Smooth muscle cell (in vitro differentiated cells): ENCODE data around the gene TRMT61A. TPM values are rescaled to one million over a fixed set of nuclear protein-coding genes. Genes with fewer than 3 reads are reported as not detected.

Experiments
- DNase-seq: peaks from one replicate; lab custom pipeline; 2025; ENCODE audit not compliant: unreplicated experiment; lab: John Stamatoyannopoulos, UW
- H2AFZ ChIP-seq: fragments of 200-600 bp; sonication (generic); 2 replicates; pipeline ENCODE4 v1.6.0; 2016; ENCODE audit warnings: antibody characterized with exemption, low read depth, mild to moderate bottlenecking
- H3F3A ChIP-seq: fragments of 200-600 bp; sonication (generic); 2 replicates; pipeline ENCODE4 v1.6.0; 2017; ENCODE audit warnings: antibody characterized with exemption, low read depth
- H3K27ac ChIP-seq: fragments of 200-600 bp; sonication (generic); 2 replicates; pipeline ENCODE4 v1.5.1; 2016; ENCODE audit warnings: low read depth, mild to moderate bottlenecking
- H3K27me3 ChIP-seq: fragments of 200-600 bp; sonication (generic); 2 replicates; pipeline ENCODE4 v1.6.1; 2016; ENCODE audit warnings: low read depth, mild to moderate bottlenecking
- H3K36me3 ChIP-seq: fragments of 200-600 bp; sonication (generic); 2 replicates; pipeline ENCODE4 v1.5.1; 2016; ENCODE audit warnings: low read depth
- H3K4me1 ChIP-seq: fragments of 200-600 bp; sonication (generic); 2 replicates; pipeline ENCODE4 v1.5.1; 2016; ENCODE audit warnings: low read depth
- H3K4me2 ChIP-seq: fragments of 200-600 bp; sonication (generic); 2 replicates; pipeline ENCODE4 v1.6.0; 2016; ENCODE audit warnings: mild to moderate bottlenecking
- H3K4me3 ChIP-seq: fragments of 200-600 bp; sonication (generic); 2 replicates; pipeline ENCODE4 v1.5.1; 2016; ENCODE audit warnings: mild to moderate bottlenecking
- H3K79me2 ChIP-seq: fragments of 200-600 bp; sonication (generic); 2 replicates; pipeline ENCODE4 v1.6.0; 2016; ENCODE audit warnings: low read depth, mild to moderate bottlenecking
- H3K9ac ChIP-seq: fragments of 200-600 bp; sonication (generic); 2 replicates; pipeline ENCODE4 v1.6.0; 2016; ENCODE audit warnings: low read depth
- H3K9me3 ChIP-seq: fragments of 200-600 bp; sonication (generic); replicated peaks from 2 replicates; pipeline ENCODE4 v1.5.1; 2016; ENCODE audit warnings: low read depth
- H4K20me1 ChIP-seq: fragments of 200-600 bp; sonication (generic); 2 replicates; pipeline ENCODE4 v1.6.0; 2016; ENCODE audit warnings: low read depth
- CTCF ChIP-seq: fragments of 200-600 bp; sonication (generic); IDR thresholded peaks from 2 replicates; pipeline ENCODE4 v1.5.1; 2017; ENCODE audit warnings: borderline replicate concordance, mild to moderate bottlenecking, antibody characterized with exemption; ENCODE audit not compliant: insufficient read depth, poor library complexity, severe bottlenecking
- WGBS: methylation state at CpG from one replicate; pipeline ENCODE4 v1.1.7; 2016; ENCODE audit warnings: low lambda C conversion rate; 5-methylcytosine and 5-hydroxymethylcytosine counted together
- polyA plus RNA-seq: library from polyadenylated mRNA; unstranded; fragments of >200 nt; fragmentation: Nextera tagmentation; extraction: Ambion mirVana; gene quantifications from 2 replicates; pipeline ENCODE4 v1.2.1, GENCODE V29; 2016
- total RNA-seq: library from RNA; depleted of rRNA; stranded (reverse); fragments of >200 nt; gene quantifications from 2 replicates; pipeline ENCODE4 v1.2.3, GENCODE V29; 2014

Gene TRMT61A
- total and polyA plus RNA-seq, 2 experiments from 2014 or later: 3.7 to 6.7 TPM

GRCh38 chr14:103545219-103545914, 16.4 kb downstream of the TRMT61A start:
- H3K9me3 ChIP-seq: no peaks in the 10 kb centered on the region
- no peak for DNase-seq
- 92% methylated on average over 29 of the region's 29 CpGs for WGBS
- H3F3A ChIP-seq: peaks cover under 1% of the 10 kb centered on the region
- H2AFZ ChIP-seq: no peak overlapping the region
- H3K27me3 ChIP-seq: no peaks in the 10 kb centered on the region
- H3K4me3 ChIP-seq: no peak overlapping the region
- no peaks in the 10 kb centered on the region for H3K36me3 ChIP-seq
- no peak overlapping the region for H3K9ac ChIP-seq
- H4K20me1 ChIP-seq: peaks cover 15% of the 10 kb centered on the region
- no peak overlapping the region for H3K4me2 ChIP-seq
- H3K4me1 ChIP-seq: peaks cover 25% of the 10 kb centered on the region
- no peak overlapping the region for H3K27ac ChIP-seq
- no peaks in the 10 kb centered on the region for H3K79me2 ChIP-seq
- TF ChIP-seq CTCF: no peak

- DNase-seq: no peak
- TF ChIP-seq CTCF: no peak
- Histone ChIP-seq H3K27ac (no peak overlapping the region), H3K79me2 (no peaks in the 10 kb centered on the region), H3K4me1 (peaks cover 22% of the 10 kb centered on the region), H3K4me3 (no peak overlapping the region), H2AFZ (no peak overlapping the region), H4K20me1 (peaks cover 15% of the 10 kb centered on the region), H3K9me3 (no peaks in the 10 kb centered on the region), H3F3A (no peaks in the 10 kb centered on the region), H3K27me3 (no peaks in the 10 kb centered on the region), H3K9ac (no peak overlapping the region), H3K4me2 (no peak overlapping the region), H3K36me3 (no peaks in the 10 kb centered on the region)
- 86% methylated on average over 22 of the region's 27 CpGs for WGBS
These were observed 17.1 kb downstream of the TRMT61A start for GRCh38 chr14:103545915-103546651.

GRCh38 chr14:103546652-103547454, 17.9 kb downstream of the TRMT61A start:
- Histone ChIP-seq H3K79me2 (no peaks in the 10 kb centered on the region), H3K9ac (no peak overlapping the region), H3K36me3 (no peaks in the 10 kb centered on the region), H3K4me1 (peaks cover 14% of the 10 kb centered on the region), H3K27ac (no peak overlapping the region), H2AFZ (no peak overlapping the region), H3F3A (no peaks in the 10 kb centered on the region), H3K4me2 (no peak overlapping the region), H3K4me3 (no peak overlapping the region), H3K27me3 (no peaks in the 10 kb centered on the region), H4K20me1 (peaks cover 20% of the 10 kb centered on the region), H3K9me3 (no peaks in the 10 kb centered on the region)
- peak; percentile 28 for DNase-seq
- peak; percentile 94 for TF ChIP-seq CTCF
- WGBS: 30% methylated on average over 21 of the region's 21 CpGs
